ENCODE data around the gene DBP.
"Not testable (repeated sequence)": the region's sequence is repeated elsewhere in the genome, so short reads cannot be mapped to it uniquely, and the experiment has no call there.

Gene DBP

DNA sequence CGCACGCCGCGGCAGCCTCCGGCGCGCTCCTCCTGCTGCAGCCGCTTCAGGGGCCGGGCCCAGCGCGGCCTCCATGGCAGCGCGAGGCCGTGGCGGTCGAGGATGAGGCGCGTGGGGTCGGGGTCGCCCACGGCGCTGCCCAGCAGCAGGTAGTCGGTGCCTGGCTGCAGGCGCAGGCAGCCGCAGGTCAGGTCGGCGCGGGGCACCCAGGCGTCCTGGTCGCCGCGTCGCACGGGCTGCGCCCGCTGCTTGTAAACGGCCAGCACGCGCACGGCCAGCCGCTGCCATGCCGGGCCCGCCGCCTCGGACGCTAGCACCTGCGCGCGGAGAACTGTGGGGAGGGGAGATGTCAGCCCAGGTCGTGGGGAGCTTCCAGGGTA, 24.5 kb upstream of the DBP start:
- Histone ChIP-seq H3K36me3 (ENCODE audit: control insufficient read depth, insufficient read depth, low read length) (no peaks in the 10 kb centered on the region), H3K4me3 (ENCODE audit: low read length) (no peak overlapping the region), H3K9ac (ENCODE audit: low read length) (no peak overlapping the region), H3K9me3 (ENCODE audit: control insufficient read depth, low read length) (no peaks in the 10 kb centered on the region), H3K4me1 (ENCODE audit: control insufficient read depth, insufficient read depth, low read length) (peaks cover 9% of the 10 kb centered on the region), H3K27me3 (ENCODE audit: control insufficient read depth, insufficient read depth, low read length) (no peaks in the 10 kb centered on the region)

DNA sequence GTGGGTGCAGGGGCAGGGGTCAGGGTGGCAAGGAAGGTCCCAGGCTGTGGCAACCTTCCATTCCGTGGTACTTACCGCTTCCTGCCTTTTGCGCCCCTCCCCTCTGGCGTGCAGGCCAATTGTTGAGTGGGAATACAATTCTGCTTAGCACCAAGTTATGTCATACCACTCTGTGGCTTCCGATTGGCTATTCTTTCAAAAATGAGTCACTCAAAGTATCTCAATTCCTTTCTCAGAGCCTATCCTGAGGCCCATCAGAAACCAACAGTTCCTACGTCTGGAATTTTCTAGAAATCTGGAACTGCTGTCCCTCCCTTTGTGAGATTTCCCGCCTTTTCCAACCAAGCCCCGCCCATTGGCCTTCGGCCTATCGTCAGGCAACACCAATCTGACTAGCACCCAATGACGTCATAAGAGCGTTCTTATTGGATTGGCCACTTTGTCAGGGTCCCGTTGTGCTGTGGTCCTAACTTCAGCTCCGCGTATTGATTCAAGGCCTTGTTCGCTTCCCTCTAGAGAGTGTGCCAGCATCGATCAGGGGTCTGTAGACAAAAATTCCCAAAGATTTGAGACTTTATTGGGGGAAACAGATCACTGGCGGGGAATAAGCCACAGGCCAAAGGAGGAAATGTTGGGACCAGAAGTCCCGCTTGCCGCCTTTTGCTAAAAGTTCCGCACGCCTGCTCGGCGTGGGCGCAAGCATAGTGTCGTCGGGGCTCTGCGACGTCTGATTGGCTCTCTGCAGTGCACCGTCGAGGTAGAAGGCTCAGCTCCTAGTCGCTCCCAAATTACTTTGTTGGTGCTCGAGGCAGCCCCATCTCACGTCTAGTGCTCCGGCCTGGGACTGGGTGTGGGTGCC, 23.9 kb upstream of the DBP start:
- H3K4me1 ChIP-seq (ENCODE audit: control insufficient read depth, insufficient read depth, low read length) = peaks cover 9% of the 10 kb centered on the region
- H3K9ac ChIP-seq (ENCODE audit: low read length) = no peak overlapping the region
- no peaks in the 10 kb centered on the region for H3K9me3 ChIP-seq (ENCODE audit: control insufficient read depth, low read length)
- no peaks in the 10 kb centered on the region for H3K27me3 ChIP-seq (ENCODE audit: control insufficient read depth, insufficient read depth, low read length)
- H3K4me3 ChIP-seq (ENCODE audit: low read length) = no peak overlapping the region
- no peaks in the 10 kb centered on the region for H3K36me3 ChIP-seq (ENCODE audit: control insufficient read depth, insufficient read depth, low read length)

DNA sequence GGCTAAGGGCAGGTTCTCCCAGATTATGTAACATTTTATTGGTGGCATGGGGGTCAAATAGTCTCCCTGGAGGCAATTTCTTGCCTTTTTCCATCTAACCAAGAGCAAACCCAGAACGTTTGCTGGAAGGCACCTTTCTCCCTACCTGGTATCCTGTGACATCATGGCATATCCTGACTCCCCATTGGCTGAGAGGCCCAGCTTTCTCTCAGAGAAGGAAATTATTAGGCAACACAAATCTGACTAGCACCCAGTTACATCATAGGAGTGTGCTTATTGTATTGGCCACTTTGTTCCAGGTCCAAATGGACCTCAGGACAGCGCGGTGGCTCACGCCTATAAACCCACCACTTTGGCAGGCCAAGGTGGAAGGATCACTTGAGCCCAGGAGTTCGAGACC, 22.6 kb upstream of the DBP start:
- Histone ChIP-seq H3K27me3 (ENCODE audit: control insufficient read depth, insufficient read depth, low read length) (no peaks in the 10 kb centered on the region), H3K9ac (ENCODE audit: low read length) (no peak overlapping the region), H3K9me3 (ENCODE audit: control insufficient read depth, low read length) (no peaks in the 10 kb centered on the region), H3K36me3 (ENCODE audit: control insufficient read depth, insufficient read depth, low read length) (no peaks in the 10 kb centered on the region), H3K4me3 (ENCODE audit: low read length) (no peak overlapping the region), H3K4me1 (ENCODE audit: control insufficient read depth, insufficient read depth, low read length) (peaks cover 9% of the 10 kb centered on the region)

DNA sequence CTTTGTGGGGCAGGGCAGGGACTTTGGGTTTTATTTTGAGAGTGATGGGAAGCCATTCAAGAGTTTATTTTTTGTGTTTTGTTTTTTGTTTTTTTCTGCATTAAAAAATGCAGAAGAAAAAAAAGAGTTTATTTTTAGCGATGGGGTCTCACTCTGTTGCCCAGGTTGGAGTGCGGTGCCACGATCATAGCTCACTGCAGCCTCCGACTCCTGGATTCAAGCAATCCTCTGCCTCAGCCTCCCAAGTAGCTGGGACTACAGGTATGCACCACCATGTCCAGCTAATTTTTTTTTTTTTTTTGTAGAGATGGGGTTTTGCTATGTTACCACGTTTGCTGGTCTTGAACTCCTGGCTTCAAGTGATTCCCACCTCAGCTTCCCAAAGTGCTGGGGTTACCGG, 21.3 kb upstream of the DBP start:
- Histone ChIP-seq H3K4me3 (ENCODE audit: low read length) (no peak overlapping the region), H3K27me3 (ENCODE audit: control insufficient read depth, insufficient read depth, low read length) (no peaks in the 10 kb centered on the region), H3K4me1 (ENCODE audit: control insufficient read depth, insufficient read depth, low read length) (peaks cover 9% of the 10 kb centered on the region), H3K9me3 (ENCODE audit: control insufficient read depth, low read length) (no peaks in the 10 kb centered on the region), H3K36me3 (ENCODE audit: control insufficient read depth, insufficient read depth, low read length) (no peaks in the 10 kb centered on the region), H3K9ac (ENCODE audit: low read length) (no peak overlapping the region)

DNA sequence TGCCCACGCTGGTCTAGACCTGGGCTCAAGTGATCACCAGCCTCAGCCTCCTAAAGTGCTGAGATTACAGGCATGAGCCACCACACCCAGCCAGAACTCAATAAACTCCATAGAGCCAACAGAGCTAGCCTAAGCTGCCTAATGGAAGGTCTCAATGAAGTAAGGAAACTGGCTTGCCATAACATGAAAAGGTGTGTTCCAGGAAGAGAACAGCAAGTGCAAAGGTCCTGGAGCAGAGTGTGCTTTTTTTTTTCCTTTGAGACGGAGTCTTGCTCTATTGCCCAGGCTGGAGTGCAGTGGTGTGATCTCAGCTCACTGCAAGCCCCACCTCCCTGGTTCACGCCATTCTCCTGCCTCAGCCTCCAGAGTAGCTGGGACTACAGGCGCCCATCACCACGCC, 20.6 kb upstream of the DBP start:
- H3K27me3 ChIP-seq (ENCODE audit: control insufficient read depth, insufficient read depth, low read length); H3K9ac ChIP-seq (ENCODE audit: low read length); H3K4me3 ChIP-seq (ENCODE audit: low read length); H3K9me3 ChIP-seq (ENCODE audit: control insufficient read depth, low read length); H3K36me3 ChIP-seq (ENCODE audit: control insufficient read depth, insufficient read depth, low read length); H3K4me1 ChIP-seq (ENCODE audit: control insufficient read depth, insufficient read depth, low read length): not testable (repeated sequence)

DNA sequence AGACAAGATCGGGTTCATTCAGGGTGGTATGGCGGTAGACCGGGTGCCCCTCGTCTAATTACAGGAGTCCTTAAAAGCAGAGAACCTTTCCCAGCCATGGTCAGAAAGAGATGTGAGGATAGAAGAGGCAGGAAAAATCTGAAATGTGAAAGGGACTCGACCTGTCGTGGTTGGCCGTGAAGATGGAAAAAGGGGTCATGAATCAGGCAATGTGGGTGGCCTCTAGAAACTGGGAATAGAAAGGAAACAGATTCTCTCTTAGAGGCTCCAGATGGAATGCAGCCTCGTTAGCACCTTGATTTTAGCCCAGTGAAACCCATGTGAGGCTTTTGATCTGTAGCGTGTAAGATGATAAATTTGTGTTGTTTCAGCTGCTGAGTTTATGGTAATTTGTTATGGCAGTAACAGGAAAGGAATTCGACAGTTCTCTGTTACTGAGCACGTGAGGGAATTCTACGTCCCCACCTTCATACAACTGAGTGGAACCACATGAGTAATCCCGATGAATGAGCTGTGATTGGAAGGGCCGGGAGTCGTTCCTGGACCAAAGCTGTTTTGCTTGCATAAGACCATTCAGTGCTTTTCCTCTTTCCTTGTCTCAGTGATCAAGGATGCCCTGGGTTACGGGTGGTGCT, 19.8 kb upstream of the DBP start:
- peaks cover 9% of the 10 kb centered on the region for H3K4me1 ChIP-seq (ENCODE audit: control insufficient read depth, insufficient read depth, low read length)
- H3K9me3 ChIP-seq (ENCODE audit: control insufficient read depth, low read length) = no peaks in the 10 kb centered on the region
- H3K27me3 ChIP-seq (ENCODE audit: control insufficient read depth, insufficient read depth, low read length) = no peaks in the 10 kb centered on the region
- H3K4me3 ChIP-seq (ENCODE audit: low read length) = no peak overlapping the region
- no peaks in the 10 kb centered on the region for H3K36me3 ChIP-seq (ENCODE audit: control insufficient read depth, insufficient read depth, low read length)
- H3K9ac ChIP-seq (ENCODE audit: low read length) = no peak overlapping the region

DNA sequence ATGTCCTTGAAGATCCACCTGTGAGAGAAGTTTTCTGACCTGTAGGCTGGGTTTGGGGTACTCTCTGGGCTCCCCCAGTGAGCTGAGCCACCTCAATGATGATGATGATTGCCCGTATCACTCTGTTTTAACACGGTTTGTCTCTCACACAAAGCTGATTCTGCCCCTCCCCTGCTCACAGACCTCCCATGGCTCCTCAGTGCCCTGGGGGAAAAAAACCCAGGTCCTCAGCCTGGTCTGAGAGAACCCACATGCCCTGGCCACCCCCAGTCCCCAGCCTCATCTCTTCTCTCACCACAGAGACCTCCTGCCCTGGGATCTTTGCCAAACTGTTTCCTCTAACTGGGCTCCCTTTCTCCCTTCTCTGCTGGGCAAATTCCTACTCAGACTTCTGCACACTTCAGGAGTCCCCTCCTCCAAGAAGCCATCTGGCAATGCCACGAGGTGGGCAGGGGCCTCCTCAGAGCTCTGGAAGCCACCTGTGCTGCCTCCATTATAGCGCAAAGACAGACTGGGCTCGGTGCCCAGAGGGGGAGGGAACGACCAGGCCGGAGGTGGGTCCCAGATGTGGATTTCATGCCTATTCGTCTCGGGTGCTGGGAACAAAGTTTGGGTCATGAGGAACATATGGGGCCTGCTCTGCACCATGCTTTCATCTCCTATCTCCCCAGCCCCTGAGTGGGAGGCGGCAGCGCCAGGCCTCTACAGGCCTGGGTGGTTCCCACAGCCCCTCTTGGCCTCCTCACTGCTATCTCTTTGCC, 17.3 kb upstream of the DBP start:
- H3K4me3 ChIP-seq (ENCODE audit: low read length) = no peak overlapping the region
- H3K27me3 ChIP-seq (ENCODE audit: control insufficient read depth, insufficient read depth, low read length) = no peaks in the 10 kb centered on the region
- no peak overlapping the region for H3K9ac ChIP-seq (ENCODE audit: low read length)

DNA sequence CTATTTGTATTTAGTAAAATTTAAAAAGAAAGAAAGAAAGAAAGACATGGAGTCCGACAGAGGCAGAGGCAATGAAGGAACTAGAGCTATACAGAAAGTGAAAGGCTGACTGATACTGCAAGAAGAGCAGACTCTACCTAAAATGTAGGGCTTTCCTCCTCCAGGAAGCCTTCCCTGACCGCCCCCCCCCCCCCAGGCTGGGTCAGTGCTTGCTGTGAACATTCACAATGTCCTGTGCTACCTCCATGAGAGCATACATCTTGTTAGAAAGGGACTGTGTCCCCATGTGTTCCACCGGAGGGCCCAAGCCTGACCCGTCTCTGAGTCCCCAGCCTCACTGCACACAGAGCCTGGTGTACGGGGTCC, 14.5 kb upstream of the DBP start:
- Histone ChIP-seq H3K36me3 (ENCODE audit: control insufficient read depth, insufficient read depth, low read length) (no peaks in the 10 kb centered on the region), H3K4me3 (ENCODE audit: low read length) (no peak overlapping the region), H3K9ac (ENCODE audit: low read length) (no peak overlapping the region), H3K4me1 (ENCODE audit: control insufficient read depth, insufficient read depth, low read length) (no peaks in the 10 kb centered on the region), H3K27me3 (ENCODE audit: control insufficient read depth, insufficient read depth, low read length) (no peaks in the 10 kb centered on the region), H3K9me3 (ENCODE audit: control insufficient read depth, low read length) (no peaks in the 10 kb centered on the region)

More for the DNA sequence above, 17.3 kb upstream of the DBP start:
- Histone ChIP-seq H3K9me3 (ENCODE audit: control insufficient read depth, low read length) (no peaks in the 10 kb centered on the region), H3K36me3 (ENCODE audit: control insufficient read depth, insufficient read depth, low read length) (no peaks in the 10 kb centered on the region), H3K4me1 (ENCODE audit: control insufficient read depth, insufficient read depth, low read length) (no peaks in the 10 kb centered on the region)

DNA sequence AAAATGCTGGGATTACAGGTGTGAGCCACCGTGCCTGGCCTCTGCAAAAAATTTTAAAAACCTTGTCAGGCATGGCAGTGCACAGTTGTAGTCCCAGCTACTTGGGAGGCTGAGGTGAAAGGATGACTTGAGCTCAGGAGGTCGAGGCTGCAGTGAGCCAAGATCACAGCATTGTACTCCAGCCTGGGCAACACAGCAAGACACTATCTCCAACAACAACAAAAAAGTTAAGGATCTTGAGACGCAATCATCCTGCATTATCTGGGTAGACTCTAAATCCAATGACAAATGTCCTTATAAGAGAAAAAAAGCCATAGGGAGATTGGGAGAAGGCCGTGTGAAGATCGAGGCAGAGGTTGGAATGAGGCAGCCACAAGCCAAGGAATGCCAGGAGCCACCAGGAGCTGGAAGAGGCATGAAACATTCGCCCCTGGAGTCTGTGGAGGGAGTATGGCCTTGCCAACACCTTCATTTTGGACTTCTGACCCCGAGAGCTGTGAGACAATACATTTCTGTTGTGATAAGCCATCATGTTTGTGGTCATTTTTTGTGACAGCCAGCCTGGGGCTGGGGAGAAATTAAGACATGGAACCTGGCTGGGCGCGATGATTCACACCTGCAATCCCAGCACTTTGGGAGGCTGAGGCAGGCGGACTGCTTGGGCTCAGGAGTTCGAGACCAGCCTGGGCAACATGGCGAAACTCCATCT, 13.9 kb upstream of the DBP start:
- Histone ChIP-seq H3K9ac (ENCODE audit: low read length) (no peak overlapping the region), H3K4me3 (ENCODE audit: low read length) (no peak overlapping the region), H3K27me3 (ENCODE audit: control insufficient read depth, insufficient read depth, low read length) (no peaks in the 10 kb centered on the region), H3K4me1 (ENCODE audit: control insufficient read depth, insufficient read depth, low read length) (peaks cover 4% of the 10 kb centered on the region), H3K9me3 (ENCODE audit: control insufficient read depth, low read length) (no peaks in the 10 kb centered on the region), H3K36me3 (ENCODE audit: control insufficient read depth, insufficient read depth, low read length) (no peaks in the 10 kb centered on the region)

DNA sequence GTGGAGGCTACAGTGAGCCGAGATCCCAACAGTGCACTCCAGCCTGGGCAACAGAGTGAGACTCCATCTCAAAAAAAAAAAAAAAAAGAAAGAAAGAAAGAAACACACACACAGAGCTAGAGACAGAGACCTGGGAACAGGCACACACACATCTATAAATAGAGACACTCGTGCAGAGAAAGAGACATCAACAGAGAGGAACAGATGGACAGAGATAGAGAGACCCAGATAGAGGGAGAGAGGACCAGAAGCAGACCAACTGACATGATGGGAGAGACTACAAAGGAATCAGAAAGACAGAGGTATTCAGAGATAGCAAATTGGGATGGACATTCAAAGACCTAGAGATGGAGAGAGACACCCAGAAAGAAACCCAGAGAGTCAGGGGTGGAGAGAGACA, 11.0 kb upstream of the DBP start:
- no peaks in the 10 kb centered on the region for H3K9me3 ChIP-seq (ENCODE audit: control insufficient read depth, low read length)
- H3K36me3 ChIP-seq (ENCODE audit: control insufficient read depth, insufficient read depth, low read length) = no peaks in the 10 kb centered on the region
- H3K4me1 ChIP-seq (ENCODE audit: control insufficient read depth, insufficient read depth, low read length) = peaks cover 24% of the 10 kb centered on the region
- H3K4me3 ChIP-seq (ENCODE audit: low read length) = no peak overlapping the region
- no peak overlapping the region for H3K9ac ChIP-seq (ENCODE audit: low read length)
- H3K27me3 ChIP-seq (ENCODE audit: control insufficient read depth, insufficient read depth, low read length) = no peaks in the 10 kb centered on the region

DNA sequence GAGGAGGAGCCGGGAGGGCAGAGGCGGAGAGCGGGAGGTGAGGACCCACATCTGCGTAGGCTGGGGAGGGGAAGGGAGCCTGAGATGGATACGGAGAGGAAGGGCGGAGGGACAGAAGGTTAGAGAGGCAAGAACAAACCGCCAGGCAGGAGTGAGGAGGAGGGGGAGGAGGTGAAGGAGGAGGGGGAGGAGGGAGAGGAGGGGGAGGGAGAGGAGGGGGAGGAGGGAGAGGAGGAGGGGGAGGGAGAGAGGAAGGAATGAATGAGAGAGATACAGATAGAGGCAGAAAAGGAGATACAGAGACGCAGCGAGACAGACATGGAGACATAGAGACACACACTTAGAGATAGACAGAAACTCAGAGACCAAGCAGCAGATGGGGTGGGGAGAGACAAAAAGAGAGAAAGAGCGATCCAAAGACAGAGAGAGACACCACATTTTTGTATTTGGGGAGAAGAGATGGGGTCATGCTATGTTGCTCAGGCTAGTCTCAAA, 9.6 kb upstream of the DBP start:
- H3K4me3 ChIP-seq (ENCODE audit: low read length) = peak overlapping the region; percentile 42
- no peaks in the 10 kb centered on the region for H3K9me3 ChIP-seq (ENCODE audit: control insufficient read depth, low read length)
- no peak overlapping the region for H3K9ac ChIP-seq (ENCODE audit: low read length)

More for the DNA sequence above, 9.6 kb upstream of the DBP start:
- Histone ChIP-seq H3K27me3 (ENCODE audit: control insufficient read depth, insufficient read depth, low read length) (no peaks in the 10 kb centered on the region), H3K36me3 (ENCODE audit: control insufficient read depth, insufficient read depth, low read length) (no peaks in the 10 kb centered on the region), H3K4me1 (ENCODE audit: control insufficient read depth, insufficient read depth, low read length) (peaks cover 24% of the 10 kb centered on the region)

Data from mucosa of stomach (tissue), 1 donor.